DOHH2 (cell line): Measurements from ENCODE around the gene MAPK13.

Experiments used
- CTCF ChIP-seq: fragments of 200-600 bp; sonication (generic); IDR thresholded peaks from one replicate; pipeline ENCODE4 v1.5.1; 2014; ENCODE audit warnings: antibody characterized with exemption, mild to moderate bottlenecking, low read depth, low read length; ENCODE audit not compliant: poor library complexity, severe bottlenecking
- EZH2phosphoT487 ChIP-seq: fragments of 200-600 bp; sonication (generic); IDR thresholded peaks from 2 replicates; pipeline ENCODE4 v1.6.1; 2017; ENCODE audit warnings: borderline replicate concordance, mild to moderate bottlenecking, antibody characterized with exemption, low read length, moderate library complexity, mixed read lengths

- TF ChIP-seq CTCF (no peak), EZH2phosphoT487 (no peak)
Observed at GRCh38 chr6:36104836-36105235, 25.5 kb upstream of the MAPK13 start.
